K562 (cell line): Measurements from ENCODE around the gene EMC8. TPM values are rescaled to one million over a fixed set of nuclear protein-coding genes. Genes with fewer than 3 reads are reported as not detected.

Experiments used
- REST ChIP-seq, 2 experiments: fragments of 450-650 bp; formaldehyde crosslinking in 1 of 2; IDR thresholded peaks; 2 replicates each; pipeline versions ENCODE4 v1.4.0 to v1.6.1; 2014 to 2020; ENCODE audit warnings: mild to moderate bottlenecking in 2 of 2, borderline replicate concordance in 1 of 2, low read depth in 1 of 2
- polyA plus RNA-seq, 8 experiments: library from polyadenylated mRNA; depleted of rRNA in 4 of 8; stranded (reverse) in 5 of 8; unstranded in 3 of 8; fragments of >200 nt; fragmentation: Nextera tagmentation in 2 of 8; fragmentation: Illumina TruSeq in 1 of 8; extraction: Ambion mirVana in 2 of 8; extraction: Trizol in 1 of 8; gene quantifications; 2 replicates each; pipeline versions ENCODE4 v1.2.1 to v1.2.3, GENCODE V29; 2011 to 2014; ENCODE audit warnings: inconsistent platforms in 1 of 8, missing spikeins in 1 of 8
- total RNA-seq, 7 experiments: library from RNA; depleted of rRNA in 6 of 7; stranded (reverse); fragments of >200 nt in 6 of 7; fragmentation: Illumina TruSeq in 2 of 7; extraction: Trizol in 2 of 7; gene quantifications; 2 replicates each; pipeline versions ENCODE4 v1.2.1 to v1.2.3, GENCODE V29; 2011 to 2021; ENCODE audit warnings: low replicate concordance in 1 of 7

Gene EMC8
- total and polyA plus RNA-seq, 9 of the 15 experiments (the other 6 are each of a cell fraction or from before 2014, with no cell fraction given), result 11.4 to 81.8 (median 48.6) TPM

DNA sequence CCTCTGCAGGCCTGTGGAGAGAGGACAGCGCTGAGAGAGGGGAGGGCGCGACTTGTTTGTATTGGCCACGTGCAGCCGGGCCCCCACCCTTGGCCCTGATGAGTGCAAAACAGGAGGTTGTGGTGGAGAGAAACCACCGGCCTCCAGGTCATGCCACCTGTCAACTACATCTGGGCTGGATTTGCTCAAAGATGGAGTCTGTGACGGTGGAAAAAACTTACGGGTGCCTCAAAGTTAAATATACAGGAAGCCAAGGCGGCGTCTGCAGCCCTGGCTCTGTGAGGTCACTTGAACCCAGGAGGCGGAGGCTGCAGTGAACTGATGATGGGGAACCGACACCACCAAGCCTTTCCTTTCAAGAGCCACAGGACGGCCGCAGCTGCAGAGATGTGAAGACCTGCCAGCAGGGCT is 64.1 kb downstream of the EMC8 start (continued):
- TF ChIP-seq REST (IDR thresholded peaks at IDR 0.05; ENCODE audit: borderline replicate concordance), result no peak
- TF ChIP-seq REST (CRISPR knock-in tag; IDR thresholded peaks at IDR 0.05; ENCODE audit: low read depth), result no peak
- TF ChIP-seq, all 486 proteins: peak for 0
